ENCODE results near the gene ZNF516.

ZNF516 gene

GRCh38 chr18:76429262-76430126, 65.5 kb downstream of the ZNF516 start:
- peaks cover 20% of the 10 kb centered on the region for H3K9me3 ChIP-seq (ENCODE audit: low read length)
- H3K36me3 ChIP-seq (ENCODE audit: insufficient read depth, low read length), result peaks cover 17% of the 10 kb centered on the region
- no peak overlapping the region for H2AFZ ChIP-seq (ENCODE audit: low read depth, low read length)
- peaks cover 14% of the 10 kb centered on the region for H3K4me1 ChIP-seq (ENCODE audit: insufficient read depth, low read length)
- H3K27me3 ChIP-seq (ENCODE audit: insufficient read depth, low read length), result no peaks in the 10 kb centered on the region
- no peak overlapping the region for H3K4me3 ChIP-seq (ENCODE audit: low read length)

GRCh38 chr18:76428396-76429261, 66.4 kb downstream of the ZNF516 start:
- Histone ChIP-seq H3K4me3 (ENCODE audit: low read length) (no peak overlapping the region), H3K9me3 (ENCODE audit: low read length) (peaks cover 13% of the 10 kb centered on the region), H3K27me3 (ENCODE audit: insufficient read depth, low read length) (no peaks in the 10 kb centered on the region), H3K4me1 (ENCODE audit: insufficient read depth, low read length) (peaks cover 14% of the 10 kb centered on the region), H2AFZ (ENCODE audit: low read depth, low read length) (no peak overlapping the region), H3K36me3 (ENCODE audit: insufficient read depth, low read length) (peaks cover 9% of the 10 kb centered on the region)

DNA sequence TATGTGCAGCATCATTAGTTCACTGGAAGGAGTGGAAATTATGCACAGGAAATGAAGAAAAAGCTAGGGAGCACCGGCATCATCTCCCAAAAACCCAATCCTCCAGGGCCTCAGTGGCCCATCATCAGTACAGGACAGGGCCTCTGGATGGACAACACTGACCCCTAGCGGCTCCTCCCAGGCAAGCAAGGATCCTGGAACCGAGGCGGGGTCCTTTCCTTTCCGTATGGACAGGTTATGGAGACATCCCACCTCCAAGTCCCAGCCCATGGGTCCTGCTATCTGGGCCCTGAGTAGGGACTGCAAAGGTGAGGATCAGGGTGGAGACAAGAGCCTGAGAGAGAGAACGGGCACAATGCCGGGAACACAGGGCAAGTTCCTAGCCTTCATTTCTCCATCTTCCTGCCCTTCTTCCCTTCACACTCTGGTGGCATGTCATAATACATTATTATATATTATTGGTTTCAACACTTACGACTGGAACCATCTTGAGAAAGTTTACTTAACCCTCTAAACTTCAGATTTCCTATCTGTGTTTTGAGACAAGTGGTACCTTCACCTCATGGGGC, 68.2 kb downstream of the ZNF516 start:
- Histone ChIP-seq H3K27me3 (ENCODE audit: insufficient read depth, low read length) (no peaks in the 10 kb centered on the region), H3K36me3 (ENCODE audit: insufficient read depth, low read length) (no peaks in the 10 kb centered on the region), H3K9me3 (ENCODE audit: low read length) (peaks cover 2% of the 10 kb centered on the region), H3K4me1 (ENCODE audit: insufficient read depth, low read length) (peaks cover 14% of the 10 kb centered on the region), H2AFZ (ENCODE audit: low read depth, low read length) (no peak overlapping the region), H3K4me3 (ENCODE audit: low read length) (no peak overlapping the region)

- Histone ChIP-seq H3K4me1 (ENCODE audit: insufficient read depth, low read length) (peaks cover 14% of the 10 kb centered on the region), H3K27me3 (ENCODE audit: insufficient read depth, low read length) (no peaks in the 10 kb centered on the region), H3K36me3 (ENCODE audit: insufficient read depth, low read length) (no peaks in the 10 kb centered on the region), H3K4me3 (ENCODE audit: low read length) (no peak overlapping the region), H3K9me3 (ENCODE audit: low read length) (peaks cover 2% of the 10 kb centered on the region), H2AFZ (ENCODE audit: low read depth, low read length) (no peak overlapping the region)
Observed at GRCh38 chr18:76425146-76426131, 69.6 kb downstream of the ZNF516 start.

DNA sequence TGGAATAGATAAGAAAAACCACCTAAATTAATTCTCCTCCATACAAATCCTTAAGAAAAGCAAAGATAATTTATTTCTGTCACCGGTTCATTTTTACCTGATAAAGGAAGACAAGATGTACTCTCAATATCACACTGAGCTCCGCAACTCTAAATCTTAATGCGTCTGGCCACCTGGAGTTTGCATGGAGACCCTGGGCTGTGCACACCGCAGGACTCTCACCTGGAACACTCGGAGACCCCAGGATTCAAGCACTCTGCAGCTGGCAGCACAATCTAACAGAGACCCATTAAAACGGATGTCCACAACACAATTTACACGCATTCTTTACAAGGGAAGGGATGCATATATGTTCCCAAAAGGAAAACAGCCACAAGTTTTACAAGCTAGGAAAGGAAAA, 72.2 kb downstream of the ZNF516 start:
- no peak overlapping the region for H3K4me3 ChIP-seq (ENCODE audit: low read length)
- H3K36me3 ChIP-seq (ENCODE audit: insufficient read depth, low read length), result no peaks in the 10 kb centered on the region
- peaks cover 14% of the 10 kb centered on the region for H3K4me1 ChIP-seq (ENCODE audit: insufficient read depth, low read length)
- no peak overlapping the region for H2AFZ ChIP-seq (ENCODE audit: low read depth, low read length)
- H3K27me3 ChIP-seq (ENCODE audit: insufficient read depth, low read length), result no peaks in the 10 kb centered on the region
- no peaks in the 10 kb centered on the region for H3K9me3 ChIP-seq (ENCODE audit: low read length)

DNA sequence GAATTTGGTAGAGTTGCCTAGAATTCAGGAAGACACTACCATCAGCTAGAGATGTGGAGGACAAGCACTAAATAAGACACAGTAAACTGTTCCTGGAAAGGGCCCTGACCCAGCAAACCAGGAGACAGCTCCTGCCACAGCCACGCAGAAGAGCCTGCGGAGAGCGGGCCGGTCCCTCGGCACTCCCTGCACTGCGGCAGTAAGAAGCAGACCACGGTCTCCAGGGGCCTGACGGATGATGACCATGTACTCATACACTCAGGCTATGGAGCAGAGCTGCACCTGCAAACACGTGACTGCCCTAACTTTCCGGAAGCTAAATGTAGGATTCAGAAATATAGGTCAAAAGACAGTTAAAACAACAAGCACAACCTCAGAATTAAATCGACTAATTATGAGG, 72.9 kb downstream of the ZNF516 start:
- Histone ChIP-seq H3K9me3 (ENCODE audit: low read length) (no peaks in the 10 kb centered on the region), H3K36me3 (ENCODE audit: insufficient read depth, low read length) (no peaks in the 10 kb centered on the region), H3K4me1 (ENCODE audit: insufficient read depth, low read length) (peaks cover 14% of the 10 kb centered on the region)

DNA sequence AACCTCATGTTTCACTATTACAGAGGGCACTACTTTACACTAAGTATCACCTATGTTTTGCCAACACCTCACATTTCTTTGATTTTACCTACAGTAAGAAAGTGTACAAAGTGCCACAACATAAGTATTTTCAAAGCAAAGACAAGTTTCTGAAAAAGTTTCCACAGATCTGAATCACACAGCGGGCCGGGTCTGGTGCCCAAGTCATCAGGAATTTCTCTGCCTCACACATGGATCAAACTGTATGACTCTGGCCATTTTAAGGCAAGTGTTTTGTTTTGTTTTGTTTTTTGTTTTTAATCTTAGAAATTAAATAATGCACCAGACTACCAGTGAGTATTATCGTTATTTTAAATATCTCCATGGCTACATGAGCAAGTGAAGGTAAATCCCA, 73.4 kb downstream of the ZNF516 start:
- Histone ChIP-seq H3K4me3 (ENCODE audit: low read length) (no peak overlapping the region), H3K27me3 (ENCODE audit: insufficient read depth, low read length) (no peaks in the 10 kb centered on the region), H3K4me1 (ENCODE audit: insufficient read depth, low read length) (peaks cover 14% of the 10 kb centered on the region), H2AFZ (ENCODE audit: low read depth, low read length) (no peak overlapping the region), H3K36me3 (ENCODE audit: insufficient read depth, low read length) (no peaks in the 10 kb centered on the region), H3K9me3 (ENCODE audit: low read length) (no peaks in the 10 kb centered on the region)

More for the DNA sequence above, 72.9 kb downstream of the ZNF516 start:
- no peak overlapping the region for H2AFZ ChIP-seq (ENCODE audit: low read depth, low read length)
- H3K4me3 ChIP-seq (ENCODE audit: low read length), result no peak overlapping the region
- no peaks in the 10 kb centered on the region for H3K27me3 ChIP-seq (ENCODE audit: insufficient read depth, low read length)

DNA sequence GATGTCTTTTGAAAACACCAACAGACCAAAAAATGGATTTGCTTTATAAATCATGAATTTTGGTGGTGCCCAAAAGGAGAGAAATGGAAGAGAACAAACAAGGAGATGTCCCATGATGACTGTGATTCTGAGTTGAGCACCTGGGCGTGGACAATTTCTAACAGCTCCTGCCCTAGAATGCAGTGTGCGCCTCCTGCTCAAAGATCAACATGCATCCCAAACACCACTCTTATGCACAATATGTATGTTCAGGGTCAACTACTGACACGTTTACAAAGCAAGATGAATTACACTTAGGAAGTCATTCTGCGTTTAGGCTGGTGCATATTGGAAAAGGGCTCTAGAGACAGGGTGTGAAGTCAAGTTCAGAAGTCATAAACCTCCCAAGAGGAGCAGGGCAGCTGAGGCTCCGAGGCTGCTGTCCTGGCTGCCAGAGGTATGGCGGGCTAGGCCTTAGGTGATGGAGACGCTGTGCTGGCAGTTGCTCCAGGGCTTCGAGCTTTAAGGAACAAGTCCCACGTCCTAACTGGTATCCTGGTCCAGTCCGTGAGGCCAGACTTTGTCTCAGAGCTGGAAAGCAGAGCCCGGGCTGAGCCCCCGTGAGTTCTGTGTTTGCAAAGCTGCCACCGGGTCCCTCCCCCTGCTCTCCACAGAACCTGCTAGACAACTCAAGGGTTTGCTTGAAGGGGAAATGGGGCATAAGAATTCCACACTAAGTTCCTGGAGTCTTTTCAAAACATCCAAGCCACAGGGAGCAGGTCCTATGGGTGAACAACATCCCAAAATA, 74.0 kb downstream of the ZNF516 start:
- H3K36me3 ChIP-seq (ENCODE audit: insufficient read depth, low read length), result no peaks in the 10 kb centered on the region
- H3K4me1 ChIP-seq (ENCODE audit: insufficient read depth, low read length), result peaks cover 9% of the 10 kb centered on the region
- H3K9me3 ChIP-seq (ENCODE audit: low read length), result no peaks in the 10 kb centered on the region
- H2AFZ ChIP-seq (ENCODE audit: low read depth, low read length), result no peak overlapping the region
- no peaks in the 10 kb centered on the region for H3K27me3 ChIP-seq (ENCODE audit: insufficient read depth, low read length)
- no peak overlapping the region for H3K4me3 ChIP-seq (ENCODE audit: low read length)

DNA sequence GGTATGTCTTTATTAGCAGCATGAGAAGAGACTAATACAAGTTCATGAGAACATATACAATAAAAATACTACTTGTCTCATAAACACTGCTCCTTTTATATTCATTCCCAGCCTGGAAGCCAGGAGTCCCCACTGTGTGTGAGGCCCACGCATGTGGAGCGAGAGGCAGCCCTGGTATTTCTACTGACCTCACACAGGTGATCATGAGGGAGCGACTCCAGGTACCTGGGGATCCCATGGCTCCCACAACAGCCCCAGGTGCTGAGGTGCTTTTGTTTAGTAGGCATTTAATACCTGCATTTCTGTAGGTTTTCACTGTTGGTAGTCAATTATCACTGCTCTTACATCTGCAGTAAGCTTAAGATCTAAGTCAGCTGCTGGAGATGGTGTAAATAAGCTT, 75.2 kb downstream of the ZNF516 start:
- no peak overlapping the region for H3K4me3 ChIP-seq (ENCODE audit: low read length)
- H3K9me3 ChIP-seq (ENCODE audit: low read length), result no peaks in the 10 kb centered on the region
- no peaks in the 10 kb centered on the region for H3K36me3 ChIP-seq (ENCODE audit: insufficient read depth, low read length)

DNA sequence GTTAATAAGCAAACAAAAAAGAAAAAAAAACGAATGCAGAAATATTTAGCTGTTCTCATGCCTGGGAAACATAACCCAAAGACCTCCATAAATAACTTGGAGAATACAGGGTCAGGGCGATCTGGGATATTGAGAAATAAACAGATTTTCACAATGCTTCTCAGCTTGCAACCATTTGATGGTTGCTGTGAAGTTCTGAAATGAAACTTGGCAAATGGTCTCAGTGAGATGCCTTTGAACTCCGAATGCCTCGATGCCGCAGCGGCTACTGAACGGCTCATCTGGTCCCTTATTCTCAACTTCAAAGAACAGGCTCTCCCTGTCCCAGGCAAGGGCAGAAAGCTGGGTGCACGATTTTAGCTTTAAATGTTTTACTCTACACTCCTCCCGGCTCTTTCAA, 78.1 kb downstream of the ZNF516 start:
- Histone ChIP-seq H3K4me3 (ENCODE audit: low read length) (no peak overlapping the region), H3K36me3 (ENCODE audit: insufficient read depth, low read length) (no peaks in the 10 kb centered on the region), H3K4me1 (ENCODE audit: insufficient read depth, low read length) (no peaks in the 10 kb centered on the region), H2AFZ (ENCODE audit: low read depth, low read length) (no peak overlapping the region), H3K9me3 (ENCODE audit: low read length) (no peaks in the 10 kb centered on the region), H3K27me3 (ENCODE audit: insufficient read depth, low read length) (no peaks in the 10 kb centered on the region)

More for the DNA sequence above, 75.2 kb downstream of the ZNF516 start:
- H3K27me3 ChIP-seq (ENCODE audit: insufficient read depth, low read length), result no peaks in the 10 kb centered on the region
- no peak overlapping the region for H2AFZ ChIP-seq (ENCODE audit: low read depth, low read length)
- no peaks in the 10 kb centered on the region for H3K4me1 ChIP-seq (ENCODE audit: insufficient read depth, low read length)

- Histone ChIP-seq H3K27me3 (ENCODE audit: insufficient read depth, low read length) (no peaks in the 10 kb centered on the region), H2AFZ (ENCODE audit: low read depth, low read length) (no peak overlapping the region), H3K36me3 (ENCODE audit: insufficient read depth, low read length) (no peaks in the 10 kb centered on the region), H3K9me3 (ENCODE audit: low read length) (no peaks in the 10 kb centered on the region), H3K4me3 (ENCODE audit: low read length) (no peak overlapping the region), H3K4me1 (ENCODE audit: insufficient read depth, low read length) (no peaks in the 10 kb centered on the region)
Observed at GRCh38 chr18:76414936-76415621, 80.0 kb downstream of the ZNF516 start.
